Measurements from ENCODE around the gene LARP4B. TPM values are rescaled to one million over a fixed set of nuclear protein-coding genes. Genes with fewer than 3 reads are reported as not detected.

The LARP4B gene
- total and polyA plus RNA-seq, 2 experiments from 2014 or later = 18.3 to 52.3 TPM

DNA sequence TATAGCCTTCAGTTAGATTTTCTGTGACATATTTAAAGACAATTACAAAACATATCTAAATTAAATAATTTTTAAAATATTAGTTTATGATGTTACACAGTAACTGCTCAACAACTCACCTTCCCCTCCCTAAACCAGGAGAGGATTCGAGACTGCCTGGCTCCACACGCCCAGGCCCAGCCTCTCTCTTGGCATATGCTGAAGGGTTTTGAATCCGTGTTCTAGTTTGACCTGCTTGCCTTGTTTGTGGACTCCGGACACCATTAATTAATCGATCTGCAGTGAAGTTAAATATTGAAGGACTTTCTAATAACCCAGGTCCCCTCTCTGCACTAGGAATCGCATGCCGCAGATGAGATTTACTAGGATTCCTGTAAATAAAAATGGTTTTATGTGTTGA lies 106.6 kb downstream of the LARP4B start:
- Histone ChIP-seq H2AFZ (no peak overlapping the region), H3K4me2 (no peak overlapping the region), H3K27ac (ENCODE audit: low read depth) (no peak overlapping the region), H3K9me2 (ENCODE audit: insufficient read depth) (no peaks in the 10 kb centered on the region), H3K79me2 (replicated peaks; ENCODE audit: insufficient read depth) (peaks cover 19% of the 10 kb centered on the region), H3F3A (replicated peaks; ENCODE audit: low read depth) (no peaks in the 10 kb centered on the region), H3K4me3 (no peak overlapping the region), H3K4me1 (ENCODE audit: insufficient read depth) (no peaks in the 10 kb centered on the region), H3K36me3 (ENCODE audit: insufficient read depth) (peaks cover 50% of the 10 kb centered on the region), H3K27me3 (ENCODE audit: insufficient read depth) (no peaks in the 10 kb centered on the region), H4K20me1 (replicated peaks; ENCODE audit: insufficient read depth) (peaks cover 9% of the 10 kb centered on the region)
- Mint-ChIP-seq H3K4me1 (no peaks in the 10 kb centered on the region), H3K27ac (no peak overlapping the region), H3K36me3 (ENCODE audit: low read depth) (peaks cover 67% of the 10 kb centered on the region), H3K27me3 (ENCODE audit: insufficient read depth, low read depth, poor library complexity) (peaks cover 4% of the 10 kb centered on the region), H3K9me3 (no peaks in the 10 kb centered on the region), H3K4me3 (no peak overlapping the region)
- DNase-seq (ENCODE audit: low spot score) (no peak), ATAC-seq (no peak)
- TF ChIP-seq, protein P1, sequence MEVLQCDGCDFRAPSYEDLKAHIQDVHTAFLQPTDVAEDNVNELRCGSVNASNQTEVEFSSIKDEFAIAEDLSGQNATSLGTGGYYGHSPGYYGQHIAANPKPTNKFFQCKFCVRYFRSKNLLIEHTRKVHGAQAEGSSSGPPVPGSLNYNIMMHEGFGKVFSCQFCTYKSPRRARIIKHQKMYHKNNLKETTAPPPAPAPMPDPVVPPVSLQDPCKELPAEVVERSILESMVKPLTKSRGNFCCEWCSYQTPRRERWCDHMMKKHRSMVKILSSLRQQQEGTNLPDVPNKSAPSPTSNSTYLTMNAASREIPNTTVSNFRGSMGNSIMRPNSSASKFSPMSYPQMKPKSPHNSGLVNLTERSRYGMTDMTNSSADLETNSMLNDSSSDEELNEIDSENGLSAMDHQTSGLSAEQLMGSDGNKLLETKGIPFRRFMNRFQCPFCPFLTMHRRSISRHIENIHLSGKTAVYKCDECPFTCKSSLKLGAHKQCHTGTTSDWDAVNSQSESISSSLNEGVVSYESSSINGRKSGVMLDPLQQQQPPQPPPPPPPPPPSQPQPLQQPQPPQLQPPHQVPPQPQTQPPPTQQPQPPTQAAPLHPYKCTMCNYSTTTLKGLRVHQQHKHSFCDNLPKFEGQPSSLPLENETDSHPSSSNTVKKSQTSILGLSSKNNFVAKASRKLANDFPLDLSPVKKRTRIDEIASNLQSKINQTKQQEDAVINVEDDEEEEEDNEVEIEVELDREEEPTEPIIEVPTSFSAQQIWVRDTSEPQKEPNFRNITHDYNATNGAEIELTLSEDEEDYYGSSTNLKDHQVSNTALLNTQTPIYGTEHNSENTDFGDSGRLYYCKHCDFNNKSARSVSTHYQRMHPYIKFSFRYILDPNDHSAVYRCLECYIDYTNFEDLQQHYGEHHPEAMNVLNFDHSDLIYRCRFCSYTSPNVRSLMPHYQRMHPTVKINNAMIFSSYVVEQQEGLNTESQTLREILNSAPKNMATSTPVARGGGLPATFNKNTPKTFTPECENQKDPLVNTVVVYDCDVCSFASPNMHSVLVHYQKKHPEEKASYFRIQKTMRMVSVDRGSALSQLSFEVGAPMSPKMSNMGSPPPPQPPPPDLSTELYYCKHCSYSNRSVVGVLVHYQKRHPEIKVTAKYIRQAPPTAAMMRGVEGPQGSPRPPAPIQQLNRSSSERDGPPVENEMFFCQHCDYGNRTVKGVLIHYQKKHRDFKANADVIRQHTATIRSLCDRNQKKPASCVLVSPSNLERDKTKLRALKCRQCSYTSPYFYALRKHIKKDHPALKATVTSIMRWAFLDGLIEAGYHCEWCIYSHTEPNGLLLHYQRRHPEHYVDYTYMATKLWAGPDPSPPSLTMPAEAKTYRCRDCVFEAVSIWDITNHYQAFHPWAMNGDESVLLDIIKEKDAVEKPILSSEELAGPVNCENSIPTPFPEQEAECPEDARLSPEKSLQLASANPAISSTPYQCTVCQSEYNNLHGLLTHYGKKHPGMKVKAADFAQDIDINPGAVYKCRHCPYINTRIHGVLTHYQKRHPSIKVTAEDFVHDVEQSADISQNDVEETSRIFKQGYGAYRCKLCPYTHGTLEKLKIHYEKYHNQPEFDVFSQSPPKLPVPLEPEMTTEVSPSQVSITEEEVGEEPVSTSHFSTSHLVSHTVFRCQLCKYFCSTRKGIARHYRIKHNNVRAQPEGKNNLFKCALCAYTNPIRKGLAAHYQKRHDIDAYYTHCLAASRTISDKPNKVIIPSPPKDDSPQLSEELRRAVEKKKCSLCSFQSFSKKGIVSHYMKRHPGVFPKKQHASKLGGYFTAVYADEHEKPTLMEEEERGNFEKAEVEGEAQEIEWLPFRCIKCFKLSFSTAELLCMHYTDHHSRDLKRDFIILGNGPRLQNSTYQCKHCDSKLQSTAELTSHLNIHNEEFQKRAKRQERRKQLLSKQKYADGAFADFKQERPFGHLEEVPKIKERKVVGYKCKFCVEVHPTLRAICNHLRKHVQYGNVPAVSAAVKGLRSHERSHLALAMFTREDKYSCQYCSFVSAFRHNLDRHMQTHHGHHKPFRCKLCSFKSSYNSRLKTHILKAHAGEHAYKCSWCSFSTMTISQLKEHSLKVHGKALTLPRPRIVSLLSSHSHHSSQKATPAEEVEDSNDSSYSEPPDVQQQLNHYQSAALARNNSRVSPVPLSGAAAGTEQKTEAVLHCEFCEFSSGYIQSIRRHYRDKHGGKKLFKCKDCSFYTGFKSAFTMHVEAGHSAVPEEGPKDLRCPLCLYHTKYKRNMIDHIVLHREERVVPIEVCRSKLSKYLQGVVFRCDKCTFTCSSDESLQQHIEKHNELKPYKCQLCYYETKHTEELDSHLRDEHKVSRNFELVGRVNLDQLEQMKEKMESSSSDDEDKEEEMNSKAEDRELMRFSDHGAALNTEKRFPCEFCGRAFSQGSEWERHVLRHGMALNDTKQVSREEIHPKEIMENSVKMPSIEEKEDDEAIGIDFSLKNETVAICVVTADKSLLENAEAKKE (CRISPR knock-in tag; IDR thresholded peaks at IDR 0.05) = no peak
- no peak for TF ChIP-seq ZNF331 (CRISPR knock-in tag; IDR thresholded peaks at IDR 0.05; ENCODE audit: low read depth)
- TF ChIP-seq, protein P2, sequence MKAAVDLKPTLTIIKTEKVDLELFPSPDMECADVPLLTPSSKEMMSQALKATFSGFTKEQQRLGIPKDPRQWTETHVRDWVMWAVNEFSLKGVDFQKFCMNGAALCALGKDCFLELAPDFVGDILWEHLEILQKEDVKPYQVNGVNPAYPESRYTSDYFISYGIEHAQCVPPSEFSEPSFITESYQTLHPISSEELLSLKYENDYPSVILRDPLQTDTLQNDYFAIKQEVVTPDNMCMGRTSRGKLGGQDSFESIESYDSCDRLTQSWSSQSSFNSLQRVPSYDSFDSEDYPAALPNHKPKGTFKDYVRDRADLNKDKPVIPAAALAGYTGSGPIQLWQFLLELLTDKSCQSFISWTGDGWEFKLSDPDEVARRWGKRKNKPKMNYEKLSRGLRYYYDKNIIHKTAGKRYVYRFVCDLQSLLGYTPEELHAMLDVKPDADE (IDR thresholded peaks at IDR 0.05) = no peak
- TF ChIP-seq, protein P3, sequence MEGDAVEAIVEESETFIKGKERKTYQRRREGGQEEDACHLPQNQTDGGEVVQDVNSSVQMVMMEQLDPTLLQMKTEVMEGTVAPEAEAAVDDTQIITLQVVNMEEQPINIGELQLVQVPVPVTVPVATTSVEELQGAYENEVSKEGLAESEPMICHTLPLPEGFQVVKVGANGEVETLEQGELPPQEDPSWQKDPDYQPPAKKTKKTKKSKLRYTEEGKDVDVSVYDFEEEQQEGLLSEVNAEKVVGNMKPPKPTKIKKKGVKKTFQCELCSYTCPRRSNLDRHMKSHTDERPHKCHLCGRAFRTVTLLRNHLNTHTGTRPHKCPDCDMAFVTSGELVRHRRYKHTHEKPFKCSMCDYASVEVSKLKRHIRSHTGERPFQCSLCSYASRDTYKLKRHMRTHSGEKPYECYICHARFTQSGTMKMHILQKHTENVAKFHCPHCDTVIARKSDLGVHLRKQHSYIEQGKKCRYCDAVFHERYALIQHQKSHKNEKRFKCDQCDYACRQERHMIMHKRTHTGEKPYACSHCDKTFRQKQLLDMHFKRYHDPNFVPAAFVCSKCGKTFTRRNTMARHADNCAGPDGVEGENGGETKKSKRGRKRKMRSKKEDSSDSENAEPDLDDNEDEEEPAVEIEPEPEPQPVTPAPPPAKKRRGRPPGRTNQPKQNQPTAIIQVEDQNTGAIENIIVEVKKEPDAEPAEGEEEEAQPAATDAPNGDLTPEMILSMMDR (conservative IDR thresholded peaks at IDR 0.05; ENCODE audit: low read depth in 2 of 2) = no peak
